Measurements from ENCODE around the gene HRC. TPM values are rescaled to one million over a fixed set of nuclear protein-coding genes. Genes with fewer than 3 reads are reported as not detected.
A peak's percentile ranks its signal among the peaks of the same experiment; 100 is the strongest.
"Not testable (repeated sequence)": the region's sequence is repeated elsewhere in the genome, so short reads cannot be mapped to it uniquely, and the experiment has no call there.

The HRC gene
- total RNA-seq, 1 donor from 2014 or later = 0.72 TPM

DNA sequence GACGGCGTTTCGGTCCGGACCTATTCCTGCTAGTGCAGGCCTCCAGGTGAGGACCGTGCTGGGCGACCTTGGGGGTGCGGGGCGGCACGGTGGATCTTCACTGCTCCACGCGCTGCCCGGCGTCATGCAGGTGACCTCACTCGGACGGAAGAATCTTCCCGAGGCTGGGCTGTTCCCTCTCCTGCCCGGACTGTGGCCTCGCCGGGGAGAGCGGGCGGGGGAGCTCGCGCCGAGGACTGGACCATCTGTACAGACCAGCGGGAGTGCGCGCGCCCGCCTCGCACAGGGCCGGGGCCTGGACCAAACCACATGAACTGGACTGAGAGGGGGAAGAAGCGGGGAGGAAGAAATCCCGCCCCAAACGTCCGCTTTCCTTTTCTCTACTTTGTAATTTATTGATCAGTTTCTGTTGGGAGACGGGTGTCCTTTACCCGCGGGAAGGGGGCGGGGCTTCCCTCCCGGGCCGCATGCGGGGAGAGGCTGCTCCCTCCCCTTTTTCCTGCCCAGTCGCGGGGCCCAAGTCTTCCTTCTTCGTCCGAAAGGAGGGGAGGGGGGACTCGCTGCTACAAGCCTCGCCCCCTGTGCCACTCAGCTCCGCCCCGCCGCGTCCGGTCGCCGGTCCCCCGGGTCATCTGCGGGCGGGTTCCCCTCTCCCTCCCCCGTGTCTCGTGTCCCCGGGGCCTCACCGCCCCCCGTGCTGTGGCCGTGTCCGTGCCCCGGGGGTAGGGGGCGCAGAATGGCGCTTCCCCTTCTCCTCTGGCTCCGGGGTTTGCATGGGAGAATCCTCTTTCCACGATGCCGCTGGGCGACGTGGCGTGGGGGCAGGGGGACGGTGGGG lies 4.9 kb downstream of the HRC start:
- peaks cover 25% of the 10 kb centered on the region for H3K4me1 Mint-ChIP-seq (ENCODE audit: unreplicated experiment)
- peaks cover 17% of the 10 kb centered on the region for H3K36me3 Mint-ChIP-seq (ENCODE audit: low read depth, unreplicated experiment)
- H3K27ac Mint-ChIP-seq (ENCODE audit: unreplicated experiment) = peak overlapping the region; percentile 36
- peaks cover 29% of the 10 kb centered on the region for H3K27me3 Mint-ChIP-seq (ENCODE audit: unreplicated experiment)
- TF ChIP-seq, protein P1, sequence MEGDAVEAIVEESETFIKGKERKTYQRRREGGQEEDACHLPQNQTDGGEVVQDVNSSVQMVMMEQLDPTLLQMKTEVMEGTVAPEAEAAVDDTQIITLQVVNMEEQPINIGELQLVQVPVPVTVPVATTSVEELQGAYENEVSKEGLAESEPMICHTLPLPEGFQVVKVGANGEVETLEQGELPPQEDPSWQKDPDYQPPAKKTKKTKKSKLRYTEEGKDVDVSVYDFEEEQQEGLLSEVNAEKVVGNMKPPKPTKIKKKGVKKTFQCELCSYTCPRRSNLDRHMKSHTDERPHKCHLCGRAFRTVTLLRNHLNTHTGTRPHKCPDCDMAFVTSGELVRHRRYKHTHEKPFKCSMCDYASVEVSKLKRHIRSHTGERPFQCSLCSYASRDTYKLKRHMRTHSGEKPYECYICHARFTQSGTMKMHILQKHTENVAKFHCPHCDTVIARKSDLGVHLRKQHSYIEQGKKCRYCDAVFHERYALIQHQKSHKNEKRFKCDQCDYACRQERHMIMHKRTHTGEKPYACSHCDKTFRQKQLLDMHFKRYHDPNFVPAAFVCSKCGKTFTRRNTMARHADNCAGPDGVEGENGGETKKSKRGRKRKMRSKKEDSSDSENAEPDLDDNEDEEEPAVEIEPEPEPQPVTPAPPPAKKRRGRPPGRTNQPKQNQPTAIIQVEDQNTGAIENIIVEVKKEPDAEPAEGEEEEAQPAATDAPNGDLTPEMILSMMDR (IDR thresholded peaks at IDR 0.05; ENCODE audit: unreplicated experiment) = no peak
- peak overlapping the region; percentile 94 for H3K4me3 Mint-ChIP-seq (ENCODE audit: unreplicated experiment)
- DNase-seq (ENCODE audit: low spot score) = peak; percentile 83
- no peaks in the 10 kb centered on the region for H3K9me3 Mint-ChIP-seq (ENCODE audit: unreplicated experiment)

DNA sequence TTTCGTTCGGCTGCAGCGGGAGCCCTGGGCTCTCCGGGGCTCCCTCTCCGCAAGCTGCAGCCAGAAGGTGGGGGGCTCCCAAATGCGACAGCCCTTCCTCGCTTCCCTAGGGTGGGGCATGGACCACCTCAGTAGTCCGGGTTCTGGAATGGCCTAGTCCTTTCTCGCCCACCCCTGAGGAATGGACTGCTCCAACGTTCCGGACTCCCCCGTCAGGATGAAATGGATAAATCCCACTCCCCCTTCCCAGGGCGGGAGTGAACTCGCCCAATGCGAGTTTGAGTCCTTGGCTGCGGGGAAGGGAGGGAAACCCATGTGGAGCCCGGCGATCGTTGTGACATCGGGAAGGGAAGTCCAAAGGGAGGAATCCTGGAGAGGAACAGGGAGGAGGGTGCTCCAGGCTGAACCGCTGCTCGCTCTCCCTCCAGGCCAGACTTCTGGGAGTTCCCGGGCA lies 5.5 kb downstream of the HRC start:
- TF ChIP-seq, protein P1 (IDR thresholded peaks at IDR 0.05; ENCODE audit: unreplicated experiment) = no peak

DNA sequence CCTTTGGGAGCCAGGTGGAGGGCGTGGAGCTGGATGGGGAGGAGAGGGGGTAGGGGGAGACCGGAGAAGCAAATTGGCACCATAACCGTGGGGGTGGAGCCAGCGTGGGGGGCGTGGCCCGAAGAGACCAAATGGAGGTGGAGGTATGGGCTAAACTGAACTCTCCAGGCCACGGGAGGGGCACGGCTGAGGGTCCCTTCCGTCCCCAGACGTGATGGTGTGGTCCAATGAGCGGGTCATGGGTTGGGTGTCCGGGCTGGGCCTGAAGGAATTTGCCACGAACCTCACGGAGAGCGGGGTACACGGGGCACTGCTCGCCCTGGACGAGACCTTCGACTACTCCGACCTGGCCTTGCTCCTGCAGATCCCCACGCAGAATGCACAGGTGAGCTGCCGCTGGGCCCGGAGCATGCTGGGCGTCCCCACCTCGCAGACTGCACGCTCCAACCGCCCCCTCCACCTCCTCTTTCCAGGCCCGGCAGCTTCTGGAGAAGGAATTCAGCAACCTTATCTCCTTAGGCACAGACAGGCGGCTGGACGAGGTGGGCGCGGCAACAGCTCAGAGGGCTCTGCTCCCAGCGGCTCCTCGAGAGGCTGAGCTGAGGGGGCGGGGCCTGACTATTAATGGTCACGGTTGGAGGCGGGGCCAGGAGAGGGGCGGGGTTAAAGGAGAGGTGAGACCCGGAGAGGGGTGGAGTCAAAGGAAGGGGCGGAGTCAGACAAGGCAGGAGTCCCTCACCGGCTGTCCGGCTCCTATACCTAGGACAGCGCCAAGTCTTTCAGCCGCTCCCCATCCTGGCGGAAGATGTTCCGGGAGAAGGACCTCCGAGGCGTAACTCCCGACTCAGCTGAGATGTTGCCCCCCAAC lies 6.2 kb downstream of the HRC start:
- Mint-ChIP-seq H3K36me3 (ENCODE audit: low read depth, unreplicated experiment) (peaks cover 9% of the 10 kb centered on the region), H3K4me3 (ENCODE audit: unreplicated experiment) (peak overlapping the region; percentile 94), H3K27ac (ENCODE audit: unreplicated experiment) (peak overlapping the region; percentile 61), H3K27me3 (ENCODE audit: unreplicated experiment) (peaks cover 22% of the 10 kb centered on the region), H3K4me1 (ENCODE audit: unreplicated experiment) (peaks cover 27% of the 10 kb centered on the region), H3K9me3 (ENCODE audit: unreplicated experiment) (no peaks in the 10 kb centered on the region)
- TF ChIP-seq, protein P1 (IDR thresholded peaks at IDR 0.05; ENCODE audit: unreplicated experiment) = no peak
- DNase-seq (ENCODE audit: low spot score) = peak; percentile 99

More for the DNA sequence above, 5.5 kb downstream of the HRC start:
- Mint-ChIP-seq H3K36me3 (ENCODE audit: low read depth, unreplicated experiment) (peaks cover 16% of the 10 kb centered on the region), H3K4me1 (ENCODE audit: unreplicated experiment) (peaks cover 27% of the 10 kb centered on the region), H3K4me3 (ENCODE audit: unreplicated experiment) (peak overlapping the region; percentile 94), H3K27ac (ENCODE audit: unreplicated experiment) (peak overlapping the region; percentile 24), H3K27me3 (ENCODE audit: unreplicated experiment) (peaks cover 28% of the 10 kb centered on the region), H3K9me3 (ENCODE audit: unreplicated experiment) (no peaks in the 10 kb centered on the region)
- peak; percentile 73 for DNase-seq (ENCODE audit: low spot score)

DNA sequence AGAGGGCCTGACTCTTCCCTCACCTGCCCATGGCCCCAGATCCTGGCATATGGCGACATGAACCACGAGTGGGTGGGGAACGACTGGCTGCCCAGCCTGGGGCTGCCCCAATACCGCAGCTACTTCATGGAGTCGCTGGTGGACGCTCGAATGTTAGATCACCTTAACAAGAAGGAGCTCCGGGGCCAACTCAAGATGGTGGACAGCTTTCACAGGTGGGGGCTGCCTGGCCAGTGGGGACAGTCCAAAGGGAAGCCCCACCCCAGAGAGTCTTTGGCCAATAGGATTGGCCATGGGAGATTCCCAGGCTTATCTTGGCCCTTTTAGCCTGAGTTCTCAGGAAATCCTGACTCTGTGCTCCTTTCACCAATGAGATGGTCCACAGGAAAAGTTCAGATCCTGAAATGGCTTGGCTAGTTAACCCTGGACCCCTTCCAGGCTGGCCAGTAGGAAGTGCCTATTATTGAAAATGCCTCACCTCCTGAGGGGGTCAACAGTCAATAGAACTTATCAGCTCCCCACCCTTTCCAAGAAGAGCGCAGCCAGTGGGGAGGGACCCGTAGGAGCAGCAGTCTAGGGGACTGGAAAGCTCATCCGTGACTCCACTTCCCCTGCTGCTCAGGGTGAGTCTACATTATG lies 7.0 kb downstream of the HRC start:
- H3K4me1 Mint-ChIP-seq (ENCODE audit: unreplicated experiment) = peaks cover 28% of the 10 kb centered on the region
- H3K27me3 Mint-ChIP-seq (ENCODE audit: unreplicated experiment) = peaks cover 22% of the 10 kb centered on the region
- peaks cover 4% of the 10 kb centered on the region for H3K36me3 Mint-ChIP-seq (ENCODE audit: low read depth, unreplicated experiment)
- no peak for DNase-seq (ENCODE audit: low spot score)
- TF ChIP-seq, protein P1 (IDR thresholded peaks at IDR 0.05; ENCODE audit: unreplicated experiment) = no peak
- peak overlapping the region; percentile 61 for H3K27ac Mint-ChIP-seq (ENCODE audit: unreplicated experiment)
- H3K4me3 Mint-ChIP-seq (ENCODE audit: unreplicated experiment) = peak overlapping the region; percentile 94
- H3K9me3 Mint-ChIP-seq (ENCODE audit: unreplicated experiment) = no peaks in the 10 kb centered on the region

DNA sequence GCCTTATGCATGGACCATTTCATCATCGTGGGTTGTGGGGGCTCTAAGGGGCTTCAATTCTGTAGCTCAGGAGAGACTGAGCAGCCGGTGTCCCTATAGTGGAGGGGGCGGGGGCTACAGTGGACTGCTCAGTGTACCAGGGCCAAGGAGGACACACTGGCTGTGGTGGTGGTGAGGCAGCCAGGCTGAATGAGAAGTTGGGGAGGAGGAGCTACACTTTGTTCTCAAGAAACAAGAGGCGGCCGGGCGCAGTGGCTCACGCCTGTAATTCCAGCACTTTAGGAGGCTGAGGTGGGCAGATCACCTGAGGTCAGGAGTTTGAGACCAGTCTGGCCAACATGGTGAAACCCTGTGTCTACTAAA lies 8.8 kb downstream of the HRC start:
- Mint-ChIP-seq H3K4me3 (ENCODE audit: unreplicated experiment) (peak overlapping the region; percentile 68), H3K27me3 (ENCODE audit: unreplicated experiment) (peaks cover 18% of the 10 kb centered on the region), H3K4me1 (ENCODE audit: unreplicated experiment) (peaks cover 33% of the 10 kb centered on the region)
- H3K27ac Mint-ChIP-seq (ENCODE audit: unreplicated experiment); DNase-seq (ENCODE audit: low spot score); H3K9me3 Mint-ChIP-seq (ENCODE audit: unreplicated experiment); H3K36me3 Mint-ChIP-seq (ENCODE audit: low read depth, unreplicated experiment): not testable (repeated sequence)
